Osteoblast (primary cell): ENCODE results near the gene TAOK2. TPM values are rescaled to one million over a fixed set of nuclear protein-coding genes. Genes with fewer than 3 reads are reported as not detected.
A peak's percentile ranks its signal among the peaks of the same experiment; 100 is the strongest.

Experiments used
- DNase-seq: peaks from one replicate; pipeline ENCODE4 v3.0.0; 2011; ENCODE audit warnings: low spot score, mixed read lengths; ENCODE audit not compliant: insufficient read length; ENCODE audit errors: missing footprints
- H2AFZ ChIP-seq: 2 replicates; pipeline ENCODE4 v1.6.0; 2011; ENCODE audit warnings: mild to moderate bottlenecking, low read length
- H3K27ac ChIP-seq: 2 replicates; pipeline ENCODE4 v1.5.1; 2011; ENCODE audit warnings: mild to moderate bottlenecking, low read depth, low read length, moderate library complexity
- H3K27me3 ChIP-seq: 2 replicates; pipeline ENCODE4 v1.6.0; 2012; ENCODE audit warnings: mild to moderate bottlenecking, control low read depth, inconsistent platforms, low read length, moderate library complexity; ENCODE audit not compliant: insufficient read depth
- H3K36me3 ChIP-seq: 2 replicates; pipeline ENCODE4 v1.5.1; 2011; ENCODE audit warnings: mild to moderate bottlenecking, low read length, control low read depth, moderate library complexity; ENCODE audit not compliant: insufficient read depth
- H3K4me1 ChIP-seq: 2 replicates; pipeline ENCODE4 v1.5.1; 2011; ENCODE audit warnings: mild to moderate bottlenecking, low read length, control low read depth, moderate library complexity; ENCODE audit not compliant: insufficient read depth
- H3K4me2 ChIP-seq: 2 replicates; pipeline ENCODE4 v1.6.0; 2011; ENCODE audit warnings: mild to moderate bottlenecking, low read length; ENCODE audit not compliant: insufficient read depth
- H3K4me3 ChIP-seq: fragments of 200-600 bp; sonication (generic); 3 replicates; pipeline ENCODE4 v1.5.1; 2012; ENCODE audit warnings: mild to moderate bottlenecking, low read length, inconsistent platforms; ENCODE audit not compliant: insufficient read depth
- H3K79me2 ChIP-seq: 2 replicates; pipeline ENCODE4 v1.6.0; 2012; ENCODE audit warnings: mild to moderate bottlenecking, low read length, control low read depth, inconsistent platforms; ENCODE audit not compliant: insufficient read depth
- H3K9me3 ChIP-seq: 2 replicates; pipeline ENCODE4 v1.5.1; 2011; ENCODE audit warnings: low read depth, low read length, control low read depth
- H4K20me1 ChIP-seq: 2 replicates; pipeline ENCODE4 v1.6.0; 2012; ENCODE audit warnings: mild to moderate bottlenecking, low read length, control low read depth; ENCODE audit not compliant: insufficient read depth
- CTCF ChIP-seq: IDR thresholded peaks from 2 replicates; pipeline ENCODE4 v1.5.1; 2011; ENCODE audit warnings: mild to moderate bottlenecking, low read depth, low read length, moderate library complexity; ENCODE audit errors: extremely low read depth
- total RNA-seq: library from RNA; depleted of rRNA; stranded (reverse); fragments of >200 nt; gene quantifications from 2 replicates; pipeline ENCODE4 v1.2.3, GENCODE V29; 2012

The TAOK2 gene
- total RNA-seq, 1 donor, result 39.1 TPM

GRCh38 chr16:29995324-29995910 lies 21.7 kb downstream of the TAOK2 start, which contains the start of gene HIRIP3:
Gene HIRIP3 (minus strand): TSS chr16:29995617. CDS start chr16:29995605, 12 bp downstream.
- peaks cover 30% of the 10 kb centered on the region for H3K36me3 ChIP-seq
- peak within 1 kb of the TSS; percentile 98 for H3K4me2 ChIP-seq
- H2AFZ ChIP-seq, result peak within 1 kb of the TSS; percentile 86
- peak; percentile 99 for DNase-seq
- peak within 1 kb of the TSS; percentile 96 for H3K27ac ChIP-seq
- no peak for TF ChIP-seq CTCF
- H3K4me3 ChIP-seq, result peak within 1 kb of the TSS; percentile 93
- H3K4me1 ChIP-seq, result peaks cover 19% of the 10 kb centered on the region
- peaks cover 4% of the 10 kb centered on the region for H4K20me1 ChIP-seq
- no peaks in the 10 kb centered on the region for H3K27me3 ChIP-seq
- H3K9me3 ChIP-seq, result no peaks in the 10 kb centered on the region
- peaks cover 11% of the 10 kb centered on the region for H3K79me2 ChIP-seq

GRCh38 chr16:29995911-29996765 lies 22.5 kb downstream of the TAOK2 start, which contains the start of gene INO80E:
Gene INO80E (plus strand): TSS chr16:29996241. CDS start chr16:29996311, 70 bp downstream.
- Histone ChIP-seq H3K79me2 (peaks cover 11% of the 10 kb centered on the region), H3K4me2 (peak within 1 kb of the TSS; percentile 98), H3K9me3 (no peaks in the 10 kb centered on the region), H3K4me3 (peak within 1 kb of the TSS; percentile 93), H2AFZ (peak within 1 kb of the TSS; percentile 86), H3K27ac (peak within 1 kb of the TSS; percentile 96), H3K4me1 (peaks cover 19% of the 10 kb centered on the region), H4K20me1 (peaks cover 4% of the 10 kb centered on the region), H3K36me3 (peaks cover 26% of the 10 kb centered on the region), H3K27me3 (no peaks in the 10 kb centered on the region)
- DNase-seq, result peak; percentile 100
- no peak for TF ChIP-seq CTCF

- DNase-seq, result no peak
- no peak for TF ChIP-seq CTCF
- Histone ChIP-seq H2AFZ (peak overlapping the region; percentile 86), H4K20me1 (peaks cover 4% of the 10 kb centered on the region), H3K27me3 (no peaks in the 10 kb centered on the region), H3K9me3 (no peaks in the 10 kb centered on the region), H3K79me2 (peaks cover 11% of the 10 kb centered on the region), H3K4me2 (peak overlapping the region; percentile 98), H3K4me3 (peak overlapping the region; percentile 93), H3K4me1 (peaks cover 19% of the 10 kb centered on the region), H3K27ac (peak overlapping the region; percentile 96), H3K36me3 (peaks cover 27% of the 10 kb centered on the region)
These were observed 23.1 kb downstream of the TAOK2 start for GRCh38 chr16:29996766-29997250.

DNA sequence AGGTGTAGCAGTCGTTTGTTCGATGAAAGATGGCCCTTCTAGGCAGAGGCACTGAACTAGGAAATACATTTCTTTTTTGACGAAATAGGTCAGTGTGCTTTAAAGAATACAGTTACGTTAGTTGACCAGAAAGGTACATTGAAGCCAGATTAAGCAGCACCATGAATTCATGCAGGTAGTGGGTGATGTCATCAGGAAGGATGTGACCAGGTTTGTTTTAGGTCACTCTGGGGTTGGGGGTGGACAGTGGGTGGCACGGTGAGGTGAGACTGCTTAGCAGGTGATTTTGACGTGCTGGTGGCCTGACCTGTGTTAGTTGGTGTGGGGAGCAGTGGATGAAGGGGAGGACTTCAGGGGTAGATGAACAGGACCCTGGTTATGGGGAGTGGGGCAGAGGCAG lies 25.9 kb downstream of the TAOK2 start:
- H3K4me3 ChIP-seq, result no peak overlapping the region
- TF ChIP-seq CTCF, result no peak
- H3K4me2 ChIP-seq, result no peak overlapping the region
- no peaks in the 10 kb centered on the region for H3K9me3 ChIP-seq
- H3K4me1 ChIP-seq, result peaks cover 15% of the 10 kb centered on the region
- H3K79me2 ChIP-seq, result peaks cover 11% of the 10 kb centered on the region
- H4K20me1 ChIP-seq, result peaks cover 4% of the 10 kb centered on the region
- no peak for DNase-seq
- H3K27ac ChIP-seq, result no peak overlapping the region
- peaks cover 9% of the 10 kb centered on the region for H3K36me3 ChIP-seq
- no peak overlapping the region for H2AFZ ChIP-seq
- H3K27me3 ChIP-seq, result no peaks in the 10 kb centered on the region
